Activated CD8-positive, alpha-beta memory T cell treated with anti-CD3 and anti-CD28 coated beads for 24 hours (primary cell): ENCODE measurements around the gene NTF3.
"Not testable (repeated sequence)": the region's sequence is repeated elsewhere in the genome, so short reads cannot be mapped to it uniquely, and the experiment has no call there.

Experiments used
- DNase-seq: peaks from one replicate; pipeline ENCODE4 v3.0.0-alpha.2; 2020

Gene NTF3

DNA sequence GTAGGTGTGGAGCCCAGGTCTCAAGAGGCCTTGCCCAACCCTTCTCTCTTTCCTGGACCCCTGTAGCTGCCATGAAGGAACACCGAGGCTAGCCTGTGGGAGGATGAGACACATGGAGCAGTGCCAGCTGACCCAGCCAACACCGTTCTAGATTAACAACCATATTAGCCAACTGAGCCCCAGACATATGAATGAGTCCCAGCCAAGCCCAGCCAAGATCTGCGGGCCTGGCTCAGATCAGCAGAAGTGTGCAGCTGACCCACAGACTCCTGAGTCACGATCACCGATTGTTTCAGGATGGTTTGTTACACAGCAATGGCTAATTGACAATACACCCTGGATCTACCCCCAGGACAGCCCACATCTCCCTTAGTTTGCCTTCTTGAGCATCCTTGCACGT lies 82.1 kb downstream of the NTF3 start:
- DNase-seq, result no peak

GRCh38 chr12:5514545-5514944 lies 82.6 kb downstream of the NTF3 start:
- no peak for DNase-seq

- no peak for DNase-seq
Observed at GRCh38 chr12:5515458-5515857, 83.5 kb downstream of the NTF3 start.

DNA sequence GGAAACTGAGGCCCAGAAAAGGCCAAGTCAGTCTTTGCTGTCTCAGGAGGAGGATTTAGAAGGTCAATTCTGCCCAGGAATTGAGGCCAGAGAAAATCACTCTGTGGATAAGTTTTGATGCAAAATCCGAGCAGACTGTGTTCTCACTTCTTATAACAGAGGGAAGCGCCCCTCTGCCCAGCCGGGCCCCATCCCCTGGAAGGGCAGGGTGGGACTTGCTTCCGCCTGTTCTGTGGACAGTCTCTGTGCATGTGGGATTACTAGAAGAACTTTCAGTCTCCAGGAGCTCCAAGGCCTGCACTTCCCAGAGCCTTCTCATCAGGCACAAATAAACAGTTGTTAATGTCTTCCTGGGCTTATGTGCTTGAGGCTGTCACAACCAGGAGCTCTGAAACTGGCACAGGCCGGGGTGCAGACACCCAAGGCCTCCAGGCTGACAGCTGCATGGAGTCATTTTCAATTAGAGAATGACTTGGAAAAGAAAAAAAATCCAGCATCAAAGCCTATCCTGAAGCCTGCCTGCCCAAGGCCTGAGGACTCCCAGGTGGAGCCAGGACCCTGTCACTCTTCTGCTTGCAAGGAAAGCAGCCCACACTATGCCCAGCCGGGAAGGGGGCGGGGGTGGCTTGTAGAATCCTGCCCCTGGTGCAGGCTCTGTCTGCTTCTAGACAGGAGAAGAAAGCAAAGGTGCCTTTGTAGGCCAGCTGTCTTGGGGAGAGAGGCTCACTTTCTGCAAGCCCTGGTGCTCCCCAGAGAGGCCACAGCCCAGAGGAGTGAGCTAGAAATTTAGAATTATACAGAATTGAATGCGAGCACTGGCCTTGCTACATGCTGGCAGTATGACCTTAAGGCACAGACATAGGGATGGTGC lies 84.7 kb downstream of the NTF3 start:
- DNase-seq, result no peak

DNA sequence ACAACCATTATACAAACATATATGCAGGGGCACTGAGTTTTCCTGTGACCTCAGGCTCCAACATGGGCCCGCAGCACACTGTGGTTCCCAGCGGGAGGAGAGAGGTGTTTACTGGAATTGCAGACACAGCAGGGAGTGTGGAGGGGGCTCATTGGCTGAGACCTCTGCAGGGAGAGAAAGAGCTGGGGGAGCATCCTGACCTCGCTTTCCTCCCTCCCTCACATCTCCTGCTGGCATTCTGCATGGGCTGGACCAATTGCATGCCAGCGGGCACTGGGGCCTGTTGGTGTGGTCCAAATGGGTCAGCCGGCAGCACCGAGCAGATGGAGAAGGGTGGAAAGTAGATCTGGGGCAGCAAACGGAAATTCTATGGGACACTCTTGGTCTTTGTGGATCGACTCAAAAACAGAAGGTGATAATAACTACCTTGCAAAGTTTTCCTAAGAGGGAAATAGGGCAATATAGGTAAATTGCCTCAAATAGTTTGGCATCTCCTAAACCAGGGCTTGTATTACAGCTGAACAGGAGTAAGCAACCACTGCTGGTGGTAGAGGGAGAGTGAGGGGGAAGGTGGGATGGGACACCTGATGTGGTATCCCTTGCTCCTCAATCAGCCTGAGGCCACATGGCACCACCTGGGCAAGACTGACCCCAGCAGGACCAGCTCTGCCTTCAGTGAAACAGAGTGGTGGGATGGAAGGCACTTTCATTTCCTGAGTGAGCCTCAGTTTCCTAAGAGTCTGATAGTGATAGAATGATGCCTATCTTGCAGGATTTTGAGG lies 86.9 kb downstream of the NTF3 start:
- no peak for DNase-seq

GRCh38 chr12:5520037-5520436 lies 88.1 kb downstream of the NTF3 start:
- no peak for DNase-seq

GRCh38 chr12:5520831-5521230 lies 88.9 kb downstream of the NTF3 start:
- DNase-seq, result no peak

- DNase-seq, result no peak
Observed at GRCh38 chr12:5521456-5522325, 89.8 kb downstream of the NTF3 start.

GRCh38 chr12:5522432-5523335 lies 90.8 kb downstream of the NTF3 start:
- DNase-seq, result no peak

- DNase-seq, result no peak
Observed at GRCh38 chr12:5523396-5524115, 91.6 kb downstream of the NTF3 start.

- DNase-seq, result no peak
Observed at GRCh38 chr12:5524116-5524768, 92.3 kb downstream of the NTF3 start.

GRCh38 chr12:5524769-5525436 lies 93.0 kb downstream of the NTF3 start:
- no peak for DNase-seq

DNA sequence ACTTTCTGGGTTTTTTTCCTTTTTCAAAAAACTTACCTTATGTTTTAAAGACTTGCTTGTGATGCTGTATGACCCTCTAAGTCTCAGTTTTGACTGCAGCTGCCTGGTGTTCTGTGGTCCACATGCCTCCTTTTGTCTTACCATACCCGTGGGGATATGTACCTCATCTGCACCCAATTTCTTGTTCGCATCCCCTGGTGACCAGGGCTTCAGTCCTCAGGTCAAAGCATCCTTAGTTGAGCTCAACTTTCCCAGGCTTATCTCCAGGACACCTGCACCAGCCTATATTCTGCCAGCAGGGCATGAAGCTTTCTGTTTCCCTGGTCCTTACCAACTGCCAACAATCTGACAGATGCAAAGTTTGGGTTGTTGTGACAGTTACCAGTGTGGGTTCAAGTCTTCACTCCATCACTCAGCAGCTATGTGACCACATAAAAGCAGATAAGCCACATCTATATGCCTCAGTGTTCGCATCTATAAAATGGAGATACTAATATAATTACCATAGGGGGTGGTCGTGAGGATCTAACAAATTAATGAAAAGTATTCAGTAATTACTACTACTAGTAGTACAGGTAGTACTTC lies 94.0 kb downstream of the NTF3 start:
- no peak for DNase-seq

- no peak for DNase-seq
Observed at GRCh38 chr12:5533368-5533767, 101.5 kb downstream of the NTF3 start.

GRCh38 chr12:5534426-5535199 lies 102.7 kb downstream of the NTF3 start:
- no peak for DNase-seq

DNA sequence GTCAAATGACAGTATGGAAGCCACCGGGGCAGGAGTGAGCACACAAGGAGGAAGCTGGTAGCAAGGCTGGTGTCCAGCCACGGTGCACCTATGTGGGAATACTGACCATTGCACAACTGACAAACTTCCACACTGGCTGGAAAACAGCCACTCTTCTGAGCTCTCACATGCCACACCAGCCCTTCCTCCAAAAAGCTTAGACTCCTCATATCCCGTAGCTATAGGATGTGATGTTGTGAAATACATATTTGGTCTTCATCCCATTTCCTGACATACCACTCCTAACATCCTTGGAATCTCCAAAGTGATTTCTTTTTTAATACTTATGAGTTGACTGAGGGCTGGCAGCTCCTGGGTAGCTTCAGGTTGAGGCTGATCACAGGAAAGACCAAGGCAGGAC lies 103.6 kb downstream of the NTF3 start:
- DNase-seq, result no peak

DNA sequence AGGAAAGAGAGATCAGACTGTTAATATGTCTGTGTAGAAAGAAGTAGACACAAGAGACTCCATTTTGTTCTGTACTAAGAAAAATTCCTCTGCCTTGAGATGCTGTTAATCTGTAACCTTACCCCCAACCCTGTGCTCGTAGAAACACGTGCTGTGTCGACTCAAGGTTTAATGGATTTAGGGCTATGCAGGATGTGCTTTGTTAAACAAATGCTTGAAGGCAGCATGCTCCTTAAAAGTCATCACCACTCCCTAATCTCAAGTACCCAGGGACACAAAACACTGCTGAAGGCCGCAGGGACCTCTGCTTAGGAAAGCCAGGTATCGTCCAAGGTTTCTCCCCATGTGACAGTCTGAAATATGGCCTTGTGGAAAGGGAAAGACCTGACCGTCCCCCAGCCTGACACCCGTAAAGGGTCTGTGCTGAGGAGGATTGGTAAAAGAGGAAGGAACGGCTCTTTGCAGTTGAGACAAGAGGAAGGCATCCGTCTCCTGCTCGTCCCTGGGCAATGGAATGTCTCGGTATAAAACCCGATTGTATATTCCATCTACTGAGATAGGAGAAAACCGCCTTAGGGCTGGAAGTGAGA lies 105.2 kb downstream of the NTF3 start:
- not testable (repeated sequence) for DNase-seq

DNA sequence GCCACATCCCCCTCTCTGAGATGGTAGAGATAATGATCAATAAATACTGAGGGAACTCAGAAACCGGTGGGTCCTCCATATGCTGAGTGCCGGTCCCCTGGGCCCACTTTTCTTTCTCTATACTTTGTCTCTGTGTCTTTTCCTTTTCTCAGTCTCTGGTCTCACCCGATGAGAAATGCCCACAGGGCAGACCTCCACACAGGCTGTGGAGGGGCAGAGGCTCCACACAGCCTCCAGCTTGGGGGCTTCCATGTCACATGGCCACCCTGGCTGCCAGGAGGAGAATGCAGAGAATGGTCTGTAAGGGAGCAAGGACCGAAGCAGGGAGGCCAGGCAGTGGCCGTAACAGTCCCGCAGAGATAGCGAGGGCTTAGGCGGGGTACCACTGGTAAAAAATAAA lies 105.9 kb downstream of the NTF3 start:
- DNase-seq, result no peak
